Activated effector memory CD4-positive, alpha-beta T cell treated with Interleukin-2 at 50 U/mL for 16 hours (primary cell): ENCODE measurements around the gene MAN2B1.
"Not testable (repeated sequence)": the region's sequence is repeated elsewhere in the genome, so short reads cannot be mapped to it uniquely, and the experiment has no call there.

Experiments
- DNase-seq: peaks from one replicate; pipeline ENCODE4 v3.0.0-alpha.2; 2020

The MAN2B1 gene

DNA sequence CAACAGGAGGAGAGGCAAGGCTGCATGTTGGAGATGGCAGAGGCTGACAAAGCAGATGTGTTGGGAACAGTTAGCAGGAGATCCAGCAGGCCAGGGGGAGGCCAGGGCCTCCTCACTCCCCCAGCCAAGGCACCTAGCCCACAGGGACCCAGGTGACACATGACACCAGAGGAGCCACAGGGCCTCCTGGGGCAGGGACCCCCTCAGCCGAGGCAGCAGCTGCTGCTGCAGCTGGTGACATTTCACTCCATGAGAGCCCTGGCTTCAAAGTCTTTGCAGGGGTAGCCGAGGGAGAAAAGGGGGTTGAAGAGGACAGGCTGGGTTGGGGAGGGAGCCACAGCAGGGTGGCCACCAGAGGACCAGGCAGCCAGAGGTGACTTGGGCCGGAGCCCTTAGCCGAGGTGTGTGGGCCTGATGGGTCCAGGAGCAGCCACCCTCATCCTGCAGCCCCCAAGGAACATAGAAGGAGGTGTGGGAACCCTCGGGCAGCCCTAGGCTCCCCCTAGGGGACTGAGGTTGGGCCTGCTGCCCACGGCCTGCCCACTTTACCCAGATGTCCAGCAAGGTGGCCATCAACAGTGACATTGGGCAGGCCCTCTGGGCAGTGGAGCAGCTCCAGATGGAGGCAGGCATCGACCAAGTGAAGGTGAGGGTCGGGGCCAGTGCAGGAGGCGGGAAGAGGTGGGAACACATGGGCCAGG, 21.1 kb upstream of the MAN2B1 start, which contains the start of gene GNG14:
GNG14 (plus strand) TSS at position 503 of the 701 bp plus-strand sequence; CDS start at position 554, 51 bp downstream.
- no peak for DNase-seq

DNA sequence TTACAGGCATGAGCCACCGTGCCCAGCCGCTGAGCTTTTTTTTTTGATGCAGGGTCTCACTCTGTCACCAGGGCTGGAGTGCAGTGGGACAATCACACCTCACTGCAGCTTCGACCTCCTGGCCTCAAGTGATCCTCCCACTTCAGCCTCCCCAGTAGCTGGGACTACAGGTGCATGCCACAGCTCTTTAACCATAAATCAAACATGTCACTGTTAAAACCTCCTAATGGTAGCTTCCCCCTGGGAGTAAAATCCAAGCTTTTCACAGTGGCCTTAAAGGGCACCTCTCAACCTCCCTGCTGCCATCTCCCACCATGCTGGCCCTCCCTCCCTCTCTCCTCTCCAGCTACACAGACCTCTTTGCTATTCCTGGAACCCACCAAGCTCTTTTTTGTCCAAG, 19.3 kb upstream of the MAN2B1 start:
- DNase-seq = no peak

DNA sequence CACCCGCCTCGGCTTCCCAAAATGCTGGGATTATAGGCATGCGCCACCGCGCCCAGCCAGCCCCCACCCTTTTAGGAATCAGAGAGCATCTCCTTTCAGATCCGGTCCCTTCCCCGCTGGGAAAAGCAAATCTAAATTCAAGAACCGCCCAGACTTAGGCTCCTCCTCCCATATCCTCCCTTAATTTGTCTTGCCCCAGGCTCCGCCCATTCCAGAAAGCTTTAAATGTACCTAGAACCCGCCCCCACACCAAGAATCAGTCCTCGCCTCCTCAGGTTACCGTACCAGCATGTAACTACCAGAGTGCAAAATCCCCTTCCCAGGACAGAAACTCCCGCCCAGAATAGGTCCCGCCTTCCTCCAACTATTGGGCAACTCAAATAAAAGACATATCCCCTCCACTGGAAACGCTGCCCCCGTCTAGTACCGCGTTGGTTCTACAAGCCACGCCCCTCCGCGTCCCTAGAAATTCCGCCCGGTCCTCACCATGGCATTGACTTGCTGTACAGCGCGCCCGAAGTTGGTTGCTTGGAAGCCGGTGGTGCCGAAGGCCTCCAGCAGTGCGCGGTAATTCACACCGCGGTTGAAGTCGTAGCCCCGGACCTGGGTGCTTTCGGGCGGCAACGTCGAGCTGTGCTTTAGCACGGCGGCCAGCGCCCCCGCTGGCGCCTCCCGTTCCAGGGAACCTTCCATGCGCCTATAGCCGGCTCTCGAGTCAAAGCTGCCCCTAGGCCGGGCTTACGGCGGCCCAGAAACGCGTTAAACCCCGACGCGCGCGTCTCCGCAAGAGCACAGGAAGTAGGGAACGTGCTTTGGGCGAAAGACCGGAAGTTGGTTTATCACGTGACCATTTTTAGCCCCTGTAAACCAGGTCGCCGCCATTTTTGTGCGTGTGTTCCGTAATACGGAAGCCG, 14.8 kb upstream of the MAN2B1 start, which contains the start of gene DHPS:
DHPS (minus strand) TSS at position 807 of the 914 bp plus-strand sequence; CDS start at position 693, 114 bp downstream.
- peak; percentile 83 for DNase-seq

DNA sequence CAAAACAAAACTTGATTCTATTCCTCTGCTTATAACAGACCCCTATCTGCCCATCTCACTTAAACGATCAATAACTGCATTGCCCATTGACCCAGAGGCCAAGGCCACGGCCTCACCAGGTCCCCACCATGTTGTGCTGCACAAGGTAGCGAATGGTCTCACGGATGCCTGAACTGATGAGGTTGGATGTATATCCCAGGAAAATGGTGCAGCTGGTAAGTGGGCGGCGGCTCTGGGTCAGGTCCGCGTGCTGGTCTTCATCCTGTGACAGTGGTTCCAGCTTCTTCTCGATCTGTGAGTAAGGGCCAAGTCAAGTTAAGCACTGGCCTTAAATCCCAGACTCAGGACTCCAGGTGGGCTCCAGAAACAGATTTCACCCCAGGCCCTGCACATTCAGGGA, 13.5 kb upstream of the MAN2B1 start:
- DNase-seq = no peak

DNA sequence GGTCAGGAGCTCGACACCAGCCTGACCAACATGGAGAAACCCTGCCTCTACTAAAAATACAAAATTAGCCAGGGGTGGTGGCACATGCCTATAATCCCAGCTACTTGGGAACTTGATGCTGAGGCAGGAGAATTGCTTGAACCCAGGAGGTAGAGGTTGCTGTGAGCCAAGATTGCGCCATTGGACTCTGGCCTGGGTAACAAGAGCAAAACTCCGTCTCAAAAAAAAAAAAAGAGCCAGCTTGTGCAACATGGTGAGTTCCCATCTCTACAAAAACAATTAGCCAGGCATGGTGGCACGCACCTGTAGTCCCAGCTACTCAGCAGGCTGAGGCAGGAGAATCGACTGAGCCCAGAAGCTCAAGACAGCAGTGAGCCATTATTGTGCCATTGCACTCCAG, 11.5 kb upstream of the MAN2B1 start:
- DNase-seq = not testable (repeated sequence)

DNA sequence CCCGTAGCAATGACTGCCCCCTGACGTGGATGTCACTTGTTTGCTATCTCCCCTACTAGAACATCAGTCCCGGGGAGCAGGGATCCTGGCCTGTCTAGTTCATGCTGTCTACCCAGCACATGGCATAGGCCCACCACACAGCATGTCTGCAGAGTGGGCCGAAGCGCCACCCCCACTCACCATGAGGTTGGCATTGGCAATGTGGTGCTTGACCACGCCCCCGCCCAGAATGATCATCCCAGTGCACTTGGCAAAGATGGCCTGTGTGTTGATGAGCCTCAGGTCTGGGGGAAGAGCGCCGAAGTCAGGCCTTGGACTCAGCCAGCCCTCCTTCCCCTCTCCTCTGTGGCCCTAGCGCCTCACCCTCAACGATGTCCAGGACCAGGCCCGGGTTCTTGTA, 10.4 kb upstream of the MAN2B1 start:
- DNase-seq = no peak

DNA sequence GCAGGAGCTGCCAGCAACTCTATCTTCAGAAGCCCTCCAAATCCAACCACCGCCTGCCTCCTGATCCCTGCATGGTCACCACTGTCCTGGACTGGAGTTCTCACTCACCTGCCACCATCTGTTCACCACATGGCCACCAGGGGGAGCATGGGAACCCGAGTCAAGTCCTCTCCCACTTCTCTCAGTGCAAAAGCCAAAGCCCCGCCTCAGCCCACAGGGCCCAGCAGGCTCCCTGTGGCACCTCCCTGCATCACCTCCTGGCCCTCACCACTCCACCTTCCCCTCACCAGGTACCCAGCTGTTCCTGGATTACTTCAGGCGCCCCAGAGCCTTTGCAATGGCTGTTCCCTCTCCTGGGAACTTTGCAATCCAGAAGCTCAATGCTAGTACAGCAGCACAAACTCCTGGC, 9.8 kb upstream of the MAN2B1 start:
- DNase-seq = peak; percentile 66

- DNase-seq = no peak
These were observed 9.4 kb upstream of the MAN2B1 start for GRCh38 chr19:12675940-12676339.

DNA sequence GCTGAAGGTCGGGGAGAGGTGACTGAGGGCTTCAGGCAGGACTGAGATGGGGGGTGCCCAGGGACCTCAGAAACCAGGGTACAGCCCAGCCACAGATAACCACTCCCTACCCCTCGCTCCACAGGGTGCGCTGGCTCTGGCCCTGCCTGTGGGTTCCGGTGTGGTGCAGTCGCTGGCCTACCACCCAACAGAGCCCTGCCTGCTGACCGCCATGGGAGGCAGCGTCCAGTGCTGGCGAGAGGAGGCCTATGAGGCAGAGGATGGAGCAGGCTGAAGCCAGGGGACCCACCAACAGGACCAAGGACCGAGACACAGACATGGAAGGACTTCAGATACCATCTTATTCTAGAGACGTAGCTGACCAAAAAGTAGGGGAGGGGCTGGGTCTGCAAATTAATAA, 8.9 kb upstream of the MAN2B1 start:
- DNase-seq = no peak

GRCh38 chr19:12672744-12673143, 6.2 kb upstream of the MAN2B1 start:
- DNase-seq = no peak

- DNase-seq = no peak
These were observed 3.8 kb upstream of the MAN2B1 start for GRCh38 chr19:12670159-12670928.

DNA sequence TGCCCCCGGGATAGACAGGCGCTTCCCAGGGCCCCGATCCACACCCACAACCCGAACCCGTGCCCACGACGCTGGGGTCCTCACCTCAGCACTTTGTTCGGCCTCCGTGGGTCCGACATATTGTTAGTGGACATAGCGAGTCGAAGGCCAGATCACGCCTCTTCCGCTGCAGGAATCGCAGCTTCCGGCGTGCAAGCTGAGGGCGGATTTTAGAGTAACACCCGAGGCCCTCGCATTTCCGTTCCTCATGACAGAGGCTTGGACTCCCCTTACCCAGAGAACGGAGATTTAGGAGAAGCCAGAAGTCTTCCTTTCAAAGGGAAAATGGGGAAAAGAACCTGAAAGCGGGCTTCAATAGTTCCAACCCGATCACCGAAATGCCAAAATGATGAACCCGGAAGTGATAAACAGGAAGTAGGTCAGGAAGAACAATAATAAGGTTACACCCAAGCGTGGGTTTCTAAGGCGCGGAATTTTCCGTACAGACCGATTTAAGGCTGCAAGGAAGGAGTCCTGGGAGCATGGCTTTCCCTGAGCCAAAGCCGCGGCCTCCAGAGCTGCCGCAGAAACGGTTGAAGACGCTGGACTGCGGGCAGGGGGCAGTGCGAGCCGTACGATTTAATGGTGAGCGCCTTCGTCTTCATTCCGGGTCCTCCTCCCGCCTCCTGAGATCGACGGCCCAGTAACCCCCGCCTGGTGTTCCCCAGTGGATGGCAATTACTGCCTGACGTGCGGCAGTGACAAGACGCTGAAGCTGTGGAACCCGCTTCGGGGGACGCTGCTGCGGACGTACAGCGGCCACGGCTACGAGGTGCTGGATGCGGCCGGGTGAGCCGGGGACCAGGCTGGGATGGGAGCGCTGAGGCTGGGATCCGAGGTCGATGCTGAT, 3.0 kb upstream of the MAN2B1 start:
- peak; percentile 67 for DNase-seq

DNA sequence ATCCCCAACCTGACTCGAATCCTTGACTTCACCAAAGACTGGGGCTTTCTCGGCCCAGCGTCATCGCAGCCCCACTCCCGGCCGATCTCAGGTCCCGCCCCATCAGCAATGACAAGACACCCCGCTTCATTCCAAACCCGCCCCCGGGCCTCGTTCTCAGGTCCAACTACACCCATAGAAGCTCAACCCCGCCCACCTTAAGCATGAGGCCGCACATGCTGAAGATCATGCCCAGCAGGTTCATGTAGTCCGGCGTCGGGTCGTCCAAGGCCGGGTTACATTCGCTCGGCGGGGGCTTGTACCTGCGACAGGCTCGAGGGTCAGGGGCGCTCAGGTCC, 2.4 kb upstream of the MAN2B1 start:
- DNase-seq = peak; percentile 31

GRCh38 chr19:12668346-12668745, 1.8 kb upstream of the MAN2B1 start:
- DNase-seq = no peak

DNA sequence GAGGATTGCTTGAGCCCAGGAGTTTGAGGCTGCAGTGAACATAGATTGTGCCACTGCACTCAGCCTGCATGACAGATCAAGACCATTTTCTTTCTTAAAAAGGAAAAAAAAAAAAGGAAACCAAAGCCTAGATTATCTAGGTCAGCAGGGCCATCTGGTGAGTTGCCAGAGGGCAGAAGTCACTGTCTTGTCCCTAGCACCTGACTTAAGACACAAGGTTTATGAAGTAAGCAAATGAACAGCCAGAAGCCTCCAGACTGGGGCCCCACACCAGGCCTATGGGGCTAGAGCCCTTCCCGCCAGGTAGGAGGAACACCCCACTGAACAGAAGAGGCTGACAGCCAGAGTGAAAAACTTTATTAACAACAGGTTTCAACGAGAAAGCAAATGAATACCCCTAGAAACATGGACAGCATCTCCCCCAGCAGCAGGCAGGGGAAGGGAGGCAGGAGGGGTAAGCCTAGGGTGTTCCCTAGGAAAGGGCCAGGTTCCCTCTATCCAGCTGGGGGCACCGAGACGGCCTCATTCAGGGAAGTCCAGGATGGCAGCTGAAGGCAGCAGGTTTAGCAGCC, 1.3 kb upstream of the MAN2B1 start:
- no peak for DNase-seq

DNA sequence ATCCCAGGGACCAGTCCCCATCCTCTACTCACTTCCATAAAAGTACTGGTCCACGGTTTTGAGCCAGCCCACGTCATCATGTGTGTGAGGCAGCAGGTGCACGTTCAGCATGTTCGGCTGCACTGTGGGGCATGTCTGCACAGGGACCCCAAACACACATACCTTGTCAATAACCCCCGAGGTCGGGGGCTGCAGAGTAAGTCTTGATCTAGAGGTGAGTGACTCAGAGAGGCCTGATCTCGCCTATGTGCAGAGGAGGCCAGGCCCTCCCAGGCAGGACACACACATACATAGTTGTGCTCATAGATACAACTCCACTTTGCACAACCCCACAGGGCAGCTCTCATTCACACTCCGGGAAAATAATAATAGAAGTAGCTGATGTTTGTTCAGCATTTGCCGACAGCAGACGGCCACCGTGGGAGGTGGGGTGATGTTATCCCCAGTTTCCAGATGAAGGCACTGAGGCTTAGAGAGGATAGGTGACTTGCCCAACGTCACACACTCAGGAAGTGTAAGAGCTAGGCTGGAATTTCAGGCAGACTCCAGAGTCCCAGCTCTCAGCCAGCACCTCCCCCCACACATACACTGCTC, 774 bp downstream of the MAN2B1 start:
- no peak for DNase-seq

GRCh38 chr19:12665281-12665573, 1.3 kb downstream of the MAN2B1 start:
- DNase-seq = peak; percentile 46

- no peak for DNase-seq
These were observed 1.9 kb downstream of the MAN2B1 start for GRCh38 chr19:12664406-12665280.

GRCh38 chr19:12660980-12661379, 5.6 kb downstream of the MAN2B1 start:
- DNase-seq = no peak

GRCh38 chr19:12657966-12658365, 8.6 kb downstream of the MAN2B1 start:
- no peak for DNase-seq
